BE2C (cell line): ENCODE measurements around the gene DZIP3.

Source experiments
- DNase-seq: peaks from one replicate; pipeline ENCODE4 v3.0.0-alpha.2; 2020
- H3K27me3 ChIP-seq: fragments of 250-450 bp; sonication (Bioruptor Pico); 2 replicates; pipeline ENCODE4 v1.5.1; 2020; ENCODE audit warnings: mild to moderate bottlenecking
- H3K36me3 ChIP-seq: fragments of 250-450 bp; sonication (Bioruptor Pico); 2 replicates; pipeline ENCODE4 v1.5.1; 2020; ENCODE audit warnings: mild to moderate bottlenecking
- H3K4me1 ChIP-seq: fragments of 250-450 bp; sonication (Bioruptor Pico); 2 replicates; pipeline ENCODE4 v1.5.1; 2020
- H3K4me3 ChIP-seq: 2 replicates; pipeline ENCODE4 v1.5.1; 2011; ENCODE audit warnings: low read depth, low read length
- H3K9me3 ChIP-seq: fragments of 250-450 bp; sonication (Bioruptor Pico); 2 replicates; pipeline ENCODE4 v1.5.1; 2020
- CTCF ChIP-seq: IDR thresholded peaks from 2 replicates; pipeline ENCODE4 v1.5.1; 2012; ENCODE audit warnings: mild to moderate bottlenecking, low read depth, low read length

DZIP3 gene

DNA sequence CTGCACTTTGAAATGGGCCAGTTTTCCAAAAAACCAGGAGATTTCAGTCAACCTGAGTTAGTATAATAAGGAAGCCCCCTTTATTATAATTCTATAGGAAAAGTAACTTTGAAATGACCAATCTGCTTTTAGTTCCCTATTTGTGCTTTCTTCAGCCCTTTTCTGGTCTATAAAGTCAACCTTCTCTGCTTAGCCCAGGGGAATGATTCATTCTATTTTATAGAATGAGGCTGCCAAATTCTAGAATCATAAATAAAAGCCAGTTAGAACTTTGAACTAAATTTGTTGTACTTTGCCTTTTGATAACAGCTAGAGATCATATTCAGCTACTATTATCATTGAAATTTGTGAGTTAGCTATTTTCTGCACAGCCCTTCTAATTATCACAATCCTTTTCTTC is 25.0 kb upstream of the DZIP3 start:
- H3K4me1 ChIP-seq = no peaks in the 10 kb centered on the region
- peaks cover 35% of the 10 kb centered on the region for H3K36me3 ChIP-seq
- TF ChIP-seq CTCF = no peak
- no peaks in the 10 kb centered on the region for H3K9me3 ChIP-seq
- no peaks in the 10 kb centered on the region for H3K27me3 ChIP-seq
- no peak for DNase-seq
- no peak overlapping the region for H3K4me3 ChIP-seq

GRCh38 chr3:108565506-108565905 is 24.0 kb upstream of the DZIP3 start:
- H3K36me3 ChIP-seq = peaks cover 29% of the 10 kb centered on the region

GRCh38 chr3:108566599-108566998 is 22.9 kb upstream of the DZIP3 start:
- Histone ChIP-seq H3K4me1 (no peaks in the 10 kb centered on the region), H3K27me3 (no peaks in the 10 kb centered on the region), H3K4me3 (no peak overlapping the region), H3K9me3 (no peaks in the 10 kb centered on the region), H3K36me3 (peaks cover 23% of the 10 kb centered on the region)
- DNase-seq = no peak
- TF ChIP-seq CTCF = no peak

More at GRCh38 chr3:108565506-108565905, 24.0 kb upstream of the DZIP3 start:
- Histone ChIP-seq H3K9me3 (no peaks in the 10 kb centered on the region), H3K4me3 (no peak overlapping the region), H3K27me3 (no peaks in the 10 kb centered on the region), H3K4me1 (no peaks in the 10 kb centered on the region)
- no peak for DNase-seq
- TF ChIP-seq CTCF = no peak

DNA sequence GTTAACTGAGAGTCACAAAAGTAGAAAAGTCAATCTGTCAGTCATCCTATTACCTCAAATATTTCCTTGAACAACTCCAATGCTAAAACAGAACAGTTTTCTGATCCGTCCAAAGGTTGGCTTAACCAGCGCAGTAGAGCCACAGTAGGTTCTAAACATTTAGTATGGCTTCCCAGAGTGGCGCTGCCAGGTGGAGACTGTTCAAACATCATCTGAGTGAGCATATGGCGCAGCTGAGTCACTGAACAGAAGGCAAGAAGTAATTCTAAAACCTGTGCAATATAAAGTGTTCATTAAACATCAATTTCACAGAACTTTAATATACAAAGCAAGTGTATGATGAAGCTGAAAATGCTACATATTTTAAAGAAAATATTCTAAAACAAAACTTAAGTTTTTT is 20.2 kb upstream of the DZIP3 start:
- no peak for TF ChIP-seq CTCF
- no peak for DNase-seq
- Histone ChIP-seq H3K4me3 (no peak overlapping the region), H3K36me3 (peaks cover 22% of the 10 kb centered on the region), H3K27me3 (no peaks in the 10 kb centered on the region), H3K9me3 (no peaks in the 10 kb centered on the region), H3K4me1 (no peaks in the 10 kb centered on the region)

DNA sequence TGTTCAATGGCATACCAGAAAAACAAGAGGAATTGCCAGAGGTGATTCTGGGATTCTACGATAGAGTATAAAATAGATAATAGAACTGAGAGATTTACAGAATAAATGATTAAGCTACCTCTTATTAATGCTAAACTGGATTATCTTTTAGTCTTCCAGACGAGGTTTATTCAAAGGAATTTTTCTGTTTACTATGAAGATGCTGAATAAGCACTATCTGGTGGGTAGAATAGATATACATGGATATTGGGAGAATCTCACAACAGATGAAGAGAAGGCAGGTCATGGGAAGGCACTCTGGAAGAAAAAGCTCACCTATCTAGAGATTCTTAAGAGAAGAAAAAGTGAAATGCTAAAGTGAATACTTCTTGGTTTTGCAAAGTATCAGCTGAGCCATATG is 11.5 kb upstream of the DZIP3 start:
- Histone ChIP-seq H3K27me3 (no peaks in the 10 kb centered on the region), H3K36me3 (peaks cover 44% of the 10 kb centered on the region)
- DNase-seq = no peak

GRCh38 chr3:108588601-108589000 is 921 bp upstream of the DZIP3 start:
- no peak for TF ChIP-seq CTCF
- Histone ChIP-seq H3K27me3 (no peaks in the 10 kb centered on the region), H3K9me3 (no peaks in the 10 kb centered on the region), H3K4me3 (peak overlapping the region; percentile 90), H3K36me3 (peaks cover 15% of the 10 kb centered on the region), H3K4me1 (no peaks in the 10 kb centered on the region)
- no peak for DNase-seq

More for the DNA sequence above, 11.5 kb upstream of the DZIP3 start:
- H3K4me1 ChIP-seq = no peaks in the 10 kb centered on the region
- no peaks in the 10 kb centered on the region for H3K9me3 ChIP-seq
- TF ChIP-seq CTCF = no peak
- H3K4me3 ChIP-seq = no peak overlapping the region
